22Rv1 (cell line): ENCODE results near the gene AATF.

Source experiments
- H3K27ac ChIP-seq: fragments of 450-650 bp; 2 replicates; pipeline ENCODE4 v1.5.1; 2017
- CTCF ChIP-seq: fragments of 450-650 bp; IDR thresholded peaks from 2 replicates; pipeline ENCODE4 v1.5.1; 2017; ENCODE audit warnings: mild to moderate bottlenecking
- ZFX ChIP-seq: fragments of 450-650 bp; IDR thresholded peaks from 2 replicates; pipeline ENCODE4 v1.6.1; 2017; ENCODE audit warnings: antibody characterized with exemption, borderline replicate concordance

The AATF gene

GRCh38 chr17:37041932-37042331, 93.2 kb downstream of the AATF start:
- no peak overlapping the region for H3K27ac ChIP-seq
- TF ChIP-seq ZFX (no peak), CTCF (no peak)

GRCh38 chr17:37043201-37043600, 94.4 kb downstream of the AATF start:
- no peak for TF ChIP-seq ZFX
- TF ChIP-seq CTCF = no peak
- H3K27ac ChIP-seq = no peak overlapping the region

GRCh38 chr17:37045351-37045922, 96.7 kb downstream of the AATF start:
- H3K27ac ChIP-seq = no peak overlapping the region
- no peak for TF ChIP-seq CTCF

- H3K27ac ChIP-seq = no peak overlapping the region
- TF ChIP-seq CTCF (peak; percentile 89), ZFX (no peak)
Observed at GRCh38 chr17:37047631-37048104, 98.9 kb downstream of the AATF start.

GRCh38 chr17:37048811-37049210, 100.1 kb downstream of the AATF start:
- no peak for TF ChIP-seq CTCF
- H3K27ac ChIP-seq = no peak overlapping the region

GRCh38 chr17:37050920-37051319, 102.2 kb downstream of the AATF start:
- TF ChIP-seq ZFX (no peak), CTCF (no peak)
- no peak overlapping the region for H3K27ac ChIP-seq

- TF ChIP-seq ZFX = no peak
- TF ChIP-seq CTCF = no peak
Observed at GRCh38 chr17:37051381-37051780, 102.6 kb downstream of the AATF start.

More at GRCh38 chr17:37051381-37051780, 102.6 kb downstream of the AATF start:
- no peak overlapping the region for H3K27ac ChIP-seq
